Activated naive CD4-positive, alpha-beta T cell treated with anti-CD3 and anti-CD28 coated beads for 36 hours (primary cell): ENCODE measurements around the gene SRSF4. TPM values are rescaled to one million over a fixed set of nuclear protein-coding genes. Genes with fewer than 3 reads are reported as not detected.
A peak's percentile ranks its signal among the peaks of the same experiment; 100 is the strongest.

ENCODE experiments used
- CTCF ChIA-PET: fragments of 350-600 bp; sonication (Branson Sonifier 250); formaldehyde crosslinking; loops from one replicate; lab custom pipeline; 2021; ENCODE audit warnings: antibody characterized with exemption; lab: Charles Lee
- DNase-seq: peaks from one replicate; pipeline ENCODE4 v3.0.0-alpha.2; 2020
- H3K27ac Mint-ChIP-seq: one replicate; pipeline ENCODE4 v1.8.0; 2021; ENCODE audit warnings: mild to moderate bottlenecking, mixed read lengths
- H3K27me3 Mint-ChIP-seq: one replicate; pipeline ENCODE4 v1.8.0; 2021; ENCODE audit warnings: low read depth, mixed read lengths
- H3K36me3 Mint-ChIP-seq: one replicate; pipeline ENCODE4 v1.8.0; 2021; ENCODE audit warnings: low read depth, mixed read lengths
- H3K4me1 Mint-ChIP-seq: one replicate; pipeline ENCODE4 v1.8.0; 2021; ENCODE audit warnings: low read depth, mixed read lengths
- H3K4me3 Mint-ChIP-seq: one replicate; pipeline ENCODE4 v1.8.0; 2021; ENCODE audit warnings: mild to moderate bottlenecking, moderate library complexity, mixed read lengths
- H3K9me3 Mint-ChIP-seq: one replicate; pipeline ENCODE4 v1.8.0; 2021; ENCODE audit warnings: mixed read lengths
- intact Hi-C: fragments of 100-400 bp; cut with micrococcal nuclease; formaldehyde crosslinking; loops from one replicate; pipeline ENCODE4 v1.15.1; 2023
- total RNA-seq, 2 experiments: library from RNA; stranded (reverse); gene quantifications; one replicate each; pipeline ENCODE4 v1.2.3, GENCODE V29; 2021

Gene SRSF4
- total RNA-seq, 2 experiments from 2014 or later: 166 to 170 TPM

DNA sequence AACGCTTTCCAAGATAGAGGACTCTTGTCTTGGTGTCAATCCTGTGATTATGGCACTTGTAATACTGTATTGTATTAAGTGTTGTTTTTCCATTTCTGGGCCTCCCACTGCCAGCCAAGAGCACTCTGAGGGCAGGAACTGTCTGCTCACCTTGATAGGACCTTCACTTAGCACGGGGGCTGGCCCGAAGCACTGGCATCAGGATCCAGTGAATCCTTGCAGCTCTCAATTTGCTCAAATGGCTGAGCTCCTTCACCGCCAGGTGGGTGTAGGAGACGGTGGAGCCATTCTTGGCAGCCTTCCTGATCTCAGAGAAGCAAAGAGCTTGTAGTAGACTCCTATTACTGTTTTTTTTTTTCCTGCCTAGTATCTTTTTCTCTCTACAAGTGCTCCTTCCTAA is 31.4 kb upstream of the SRSF4 start:
- no peak overlapping the region for H3K4me3 Mint-ChIP-seq
- H3K27ac Mint-ChIP-seq: no peak overlapping the region
- H3K36me3 Mint-ChIP-seq: peaks cover 11% of the 10 kb centered on the region
- no peaks in the 10 kb centered on the region for H3K9me3 Mint-ChIP-seq
- no peaks in the 10 kb centered on the region for H3K4me1 Mint-ChIP-seq
- no peaks in the 10 kb centered on the region for H3K27me3 Mint-ChIP-seq
- CTCF ChIA-PET: interaction anchor here (1.3 kb wide), 1 partner anchor 11 kb away, joined by 8 read pairs; no protein-coding TSS in a partner anchor
- intact Hi-C loops: no loop called here
- DNase-seq: no peak

- H3K36me3 Mint-ChIP-seq: peaks cover 11% of the 10 kb centered on the region
- DNase-seq: no peak
- H3K27ac Mint-ChIP-seq: no peak overlapping the region
- no peaks in the 10 kb centered on the region for H3K4me1 Mint-ChIP-seq
- intact Hi-C loops: no loop called here
- no peaks in the 10 kb centered on the region for H3K9me3 Mint-ChIP-seq
- no peaks in the 10 kb centered on the region for H3K27me3 Mint-ChIP-seq
- CTCF ChIA-PET: no interaction called here
- no peak overlapping the region for H3K4me3 Mint-ChIP-seq
Observed at GRCh38 chr1:29211086-29212030, 29.7 kb upstream of the SRSF4 start.

DNA sequence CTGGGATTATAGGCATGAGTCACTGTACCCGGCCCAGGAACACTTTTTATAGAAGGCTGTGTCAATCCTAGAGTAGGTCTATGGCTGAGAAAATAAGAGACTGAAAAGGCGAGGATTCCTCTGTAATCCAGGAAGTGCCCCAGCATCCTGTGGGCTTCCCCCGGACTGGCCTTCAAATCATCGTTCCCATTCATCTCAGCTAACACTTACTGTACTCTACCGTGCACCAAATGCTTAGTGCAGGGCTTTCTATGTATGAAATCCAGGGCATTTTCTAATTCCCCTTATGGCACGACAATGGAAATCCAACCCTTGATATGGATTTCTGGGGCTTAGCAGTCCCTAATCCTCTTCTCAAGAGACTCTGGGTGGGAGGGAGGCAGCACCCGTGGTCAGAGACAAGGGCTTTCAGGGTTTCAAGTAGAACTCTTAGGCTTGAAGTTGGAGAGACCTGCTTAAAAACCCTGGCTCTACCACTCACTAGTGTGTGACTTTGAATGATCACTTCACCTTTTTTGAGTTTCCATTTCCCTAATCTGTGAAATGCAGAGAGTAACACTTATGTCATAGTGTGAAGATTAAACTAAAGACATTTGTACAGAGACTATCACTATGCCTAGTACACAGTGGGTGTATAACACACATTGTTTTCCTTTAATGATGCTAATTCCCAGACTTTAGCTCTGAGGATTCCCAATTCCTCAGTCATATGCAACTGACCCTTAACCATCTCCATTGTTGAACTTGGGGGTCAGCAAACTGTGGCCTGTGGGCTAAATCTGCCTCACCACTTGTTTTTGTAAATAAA is 28.8 kb upstream of the SRSF4 start:
- H3K4me3 Mint-ChIP-seq: no peak overlapping the region

GRCh38 chr1:29209173-29209572 is 27.5 kb upstream of the SRSF4 start:
- no peak for DNase-seq
- Mint-ChIP-seq H3K27ac (no peak overlapping the region), H3K4me1 (no peaks in the 10 kb centered on the region), H3K4me3 (no peak overlapping the region), H3K36me3 (peaks cover 10% of the 10 kb centered on the region), H3K27me3 (no peaks in the 10 kb centered on the region), H3K9me3 (no peaks in the 10 kb centered on the region)
- intact Hi-C loops: no loop called here
- CTCF ChIA-PET: interaction anchor here (1.4 kb wide), 1 partner anchor 332 kb away, joined by 3 read pairs; no protein-coding TSS in a partner anchor

More for the DNA sequence above, 28.8 kb upstream of the SRSF4 start:
- Mint-ChIP-seq H3K27me3 (no peaks in the 10 kb centered on the region), H3K27ac (peak overlapping the region; percentile 37), H3K4me1 (no peaks in the 10 kb centered on the region), H3K9me3 (no peaks in the 10 kb centered on the region), H3K36me3 (peaks cover 14% of the 10 kb centered on the region)
- intact Hi-C loops: no loop called here
- no peak for DNase-seq
- CTCF ChIA-PET: interaction anchor here (1.4 kb wide), 1 partner anchor 333 kb away, joined by 3 read pairs; no protein-coding TSS in a partner anchor

GRCh38 chr1:29208442-29208841 is 26.7 kb upstream of the SRSF4 start:
- H3K36me3 Mint-ChIP-seq: peaks cover 10% of the 10 kb centered on the region
- no peak overlapping the region for H3K27ac Mint-ChIP-seq
- intact Hi-C loops: no loop called here
- no peaks in the 10 kb centered on the region for H3K4me1 Mint-ChIP-seq
- no peaks in the 10 kb centered on the region for H3K9me3 Mint-ChIP-seq
- CTCF ChIA-PET: interaction anchor here (1.2 kb wide), 1 partner anchor 26 kb away, joined by 3 read pairs; the partner anchor contains the start of gene SRSF4
- no peak for DNase-seq
- H3K4me3 Mint-ChIP-seq: no peak overlapping the region
- no peaks in the 10 kb centered on the region for H3K27me3 Mint-ChIP-seq

GRCh38 chr1:29202584-29203340 is 21.1 kb upstream of the SRSF4 start:
- DNase-seq: peak; percentile 97
- intact Hi-C loops: loop anchor here (1.0 to 2.0 kb wide), 5 partner anchors 20 to 418 kb away; no protein-coding TSS in a partner anchor
- no peak overlapping the region for H3K4me3 Mint-ChIP-seq
- no peak overlapping the region for H3K27ac Mint-ChIP-seq
- H3K36me3 Mint-ChIP-seq: peaks cover 18% of the 10 kb centered on the region
- no peaks in the 10 kb centered on the region for H3K27me3 Mint-ChIP-seq
- H3K9me3 Mint-ChIP-seq: no peaks in the 10 kb centered on the region
- peaks cover 6% of the 10 kb centered on the region for H3K4me1 Mint-ChIP-seq
- CTCF ChIA-PET: interaction anchor here (0.7 to 5.9 kb wide), 34 partner anchors 9 to 335 kb away, joined by 3 to 71 read pairs (median 4); partner anchors contain the start of genes EPB41 and SRSF4

- Mint-ChIP-seq H3K27ac (no peak overlapping the region), H3K4me1 (peaks cover 6% of the 10 kb centered on the region), H3K36me3 (peaks cover 22% of the 10 kb centered on the region), H3K27me3 (no peaks in the 10 kb centered on the region), H3K4me3 (no peak overlapping the region), H3K9me3 (no peaks in the 10 kb centered on the region)
- CTCF ChIA-PET: interaction anchor here (0.5 to 5.9 kb wide), 30 partner anchors 9 to 334 kb away, joined by 3 to 71 read pairs (median 4); partner anchors contain the start of genes EPB41 and SRSF4
- DNase-seq: no peak
- intact Hi-C loops: loop anchor here (1.0 to 2.0 kb wide), 4 partner anchors 20 to 417 kb away; no protein-coding TSS in a partner anchor
Observed at GRCh38 chr1:29202053-29202452, 20.4 kb upstream of the SRSF4 start.

GRCh38 chr1:29201595-29202051 is 19.9 kb upstream of the SRSF4 start:
- no peaks in the 10 kb centered on the region for H3K9me3 Mint-ChIP-seq
- H3K4me1 Mint-ChIP-seq: peaks cover 6% of the 10 kb centered on the region
- H3K36me3 Mint-ChIP-seq: peaks cover 23% of the 10 kb centered on the region
- H3K27me3 Mint-ChIP-seq: no peaks in the 10 kb centered on the region
- CTCF ChIA-PET: interaction anchor here (0.5 to 5.9 kb wide), 16 partner anchors 11 to 324 kb away, joined by 3 to 71 read pairs (median 5); partner anchors contain the start of gene SRSF4
- H3K27ac Mint-ChIP-seq: no peak overlapping the region
- DNase-seq: no peak
- intact Hi-C loops: loop anchor here (1.0 to 2.0 kb wide), 4 partner anchors 19 to 417 kb away; no protein-coding TSS in a partner anchor
- H3K4me3 Mint-ChIP-seq: no peak overlapping the region

GRCh38 chr1:29200906-29201594 is 19.4 kb upstream of the SRSF4 start:
- intact Hi-C loops: no loop called here
- Mint-ChIP-seq H3K9me3 (no peaks in the 10 kb centered on the region), H3K4me3 (no peak overlapping the region), H3K27me3 (no peaks in the 10 kb centered on the region), H3K36me3 (peaks cover 23% of the 10 kb centered on the region), H3K27ac (no peak overlapping the region), H3K4me1 (peaks cover 6% of the 10 kb centered on the region)
- CTCF ChIA-PET: interaction anchor here (1.1 to 5.9 kb wide), 9 partner anchors 12 to 426 kb away, joined by 3 to 71 read pairs (median 8); partner anchors contain the start of gene SRSF4
- DNase-seq: no peak

DNA sequence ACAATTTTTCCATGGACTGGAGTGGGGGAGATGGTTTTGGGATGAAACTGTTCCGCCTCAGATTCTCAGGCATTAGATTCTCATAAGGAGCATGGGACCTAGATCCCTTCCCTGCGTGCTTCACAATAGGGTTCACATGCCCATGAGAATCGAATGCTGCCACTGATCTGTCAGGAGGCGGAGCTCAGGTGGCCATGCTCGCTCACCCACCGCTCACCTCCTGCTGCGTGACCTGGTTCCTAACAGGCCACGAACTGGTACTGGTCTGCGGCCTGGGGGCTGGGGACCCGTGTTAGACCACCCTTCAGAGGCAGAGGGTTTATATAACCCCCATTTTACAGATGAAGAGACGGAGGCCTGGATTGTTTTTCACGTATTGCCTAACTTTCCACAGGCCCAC is 16.3 kb upstream of the SRSF4 start:
- no peaks in the 10 kb centered on the region for H3K9me3 Mint-ChIP-seq
- intact Hi-C loops: loop anchor here (1.0 kb wide), 1 partner anchor 316 kb away; no protein-coding TSS in a partner anchor

More for the DNA sequence above, 16.3 kb upstream of the SRSF4 start:
- Mint-ChIP-seq H3K27ac (no peak overlapping the region), H3K4me1 (peaks cover 6% of the 10 kb centered on the region), H3K4me3 (no peak overlapping the region), H3K36me3 (peaks cover 29% of the 10 kb centered on the region), H3K27me3 (no peaks in the 10 kb centered on the region)
- DNase-seq: no peak
- CTCF ChIA-PET: interaction anchor here (0.6 to 2.0 kb wide), 13 partner anchors 12 to 428 kb away, joined by 3 to 7 read pairs (median 4); no protein-coding TSS in a partner anchor
